ENCODE data around the gene PEX6.

DNA sequence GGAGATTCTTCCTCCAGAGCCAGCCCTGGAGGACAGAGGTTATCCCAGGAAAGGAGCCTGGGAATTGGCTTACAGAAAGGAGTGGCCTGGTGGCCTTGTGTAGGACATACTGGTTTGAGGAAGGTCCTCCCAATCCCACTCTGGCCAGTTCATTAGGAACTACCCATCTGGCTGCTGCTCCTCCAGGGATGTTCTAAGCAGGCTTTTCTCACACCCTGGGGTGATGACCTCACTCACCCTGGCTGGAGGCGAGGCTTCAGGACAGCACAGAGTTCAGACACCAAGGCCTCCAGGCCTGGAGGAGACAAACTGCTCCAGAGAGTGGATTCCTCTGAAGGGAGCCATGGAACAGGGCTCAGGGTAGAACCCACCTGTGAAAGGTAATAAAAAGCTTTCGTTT is 9.6 kb downstream of the PEX6 start:
- TF ChIP-seq POLR2A (IDR thresholded peaks at IDR 0.05) (no peak), POLR2AphosphoS5 (IDR thresholded peaks at IDR 0.05; ENCODE audit: insufficient read depth in 1 of 2, low read depth in 1 of 2) (no peak)
- TF ChIP-seq, protein P1, sequence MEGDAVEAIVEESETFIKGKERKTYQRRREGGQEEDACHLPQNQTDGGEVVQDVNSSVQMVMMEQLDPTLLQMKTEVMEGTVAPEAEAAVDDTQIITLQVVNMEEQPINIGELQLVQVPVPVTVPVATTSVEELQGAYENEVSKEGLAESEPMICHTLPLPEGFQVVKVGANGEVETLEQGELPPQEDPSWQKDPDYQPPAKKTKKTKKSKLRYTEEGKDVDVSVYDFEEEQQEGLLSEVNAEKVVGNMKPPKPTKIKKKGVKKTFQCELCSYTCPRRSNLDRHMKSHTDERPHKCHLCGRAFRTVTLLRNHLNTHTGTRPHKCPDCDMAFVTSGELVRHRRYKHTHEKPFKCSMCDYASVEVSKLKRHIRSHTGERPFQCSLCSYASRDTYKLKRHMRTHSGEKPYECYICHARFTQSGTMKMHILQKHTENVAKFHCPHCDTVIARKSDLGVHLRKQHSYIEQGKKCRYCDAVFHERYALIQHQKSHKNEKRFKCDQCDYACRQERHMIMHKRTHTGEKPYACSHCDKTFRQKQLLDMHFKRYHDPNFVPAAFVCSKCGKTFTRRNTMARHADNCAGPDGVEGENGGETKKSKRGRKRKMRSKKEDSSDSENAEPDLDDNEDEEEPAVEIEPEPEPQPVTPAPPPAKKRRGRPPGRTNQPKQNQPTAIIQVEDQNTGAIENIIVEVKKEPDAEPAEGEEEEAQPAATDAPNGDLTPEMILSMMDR (IDR thresholded peaks at IDR 0.05) = no peak
